ENCODE data around the gene RCAN3.

RCAN3 gene

DNA sequence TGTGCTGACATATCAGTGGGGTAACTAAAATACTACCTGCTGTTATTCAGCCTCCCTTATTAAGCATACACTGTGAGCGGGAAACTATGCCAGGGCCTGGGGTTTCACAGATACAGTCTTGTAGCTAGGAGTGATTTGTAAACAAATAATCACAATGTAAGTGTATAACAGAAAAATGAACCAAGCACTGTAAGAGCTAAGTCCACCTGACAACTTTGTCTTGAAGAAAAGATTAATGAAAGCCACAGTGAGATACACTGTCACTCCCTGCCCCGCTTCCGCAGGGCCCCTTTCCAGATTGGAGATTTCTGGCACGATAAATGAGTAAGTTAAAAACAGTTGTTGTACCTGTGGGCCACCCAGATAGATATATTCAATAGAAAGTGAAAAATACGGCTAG, 4.8 kb downstream of the RCAN3 start:
- TF ChIP-seq, protein P1, sequence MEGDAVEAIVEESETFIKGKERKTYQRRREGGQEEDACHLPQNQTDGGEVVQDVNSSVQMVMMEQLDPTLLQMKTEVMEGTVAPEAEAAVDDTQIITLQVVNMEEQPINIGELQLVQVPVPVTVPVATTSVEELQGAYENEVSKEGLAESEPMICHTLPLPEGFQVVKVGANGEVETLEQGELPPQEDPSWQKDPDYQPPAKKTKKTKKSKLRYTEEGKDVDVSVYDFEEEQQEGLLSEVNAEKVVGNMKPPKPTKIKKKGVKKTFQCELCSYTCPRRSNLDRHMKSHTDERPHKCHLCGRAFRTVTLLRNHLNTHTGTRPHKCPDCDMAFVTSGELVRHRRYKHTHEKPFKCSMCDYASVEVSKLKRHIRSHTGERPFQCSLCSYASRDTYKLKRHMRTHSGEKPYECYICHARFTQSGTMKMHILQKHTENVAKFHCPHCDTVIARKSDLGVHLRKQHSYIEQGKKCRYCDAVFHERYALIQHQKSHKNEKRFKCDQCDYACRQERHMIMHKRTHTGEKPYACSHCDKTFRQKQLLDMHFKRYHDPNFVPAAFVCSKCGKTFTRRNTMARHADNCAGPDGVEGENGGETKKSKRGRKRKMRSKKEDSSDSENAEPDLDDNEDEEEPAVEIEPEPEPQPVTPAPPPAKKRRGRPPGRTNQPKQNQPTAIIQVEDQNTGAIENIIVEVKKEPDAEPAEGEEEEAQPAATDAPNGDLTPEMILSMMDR (IDR thresholded peaks at IDR 0.05): no peak

DNA sequence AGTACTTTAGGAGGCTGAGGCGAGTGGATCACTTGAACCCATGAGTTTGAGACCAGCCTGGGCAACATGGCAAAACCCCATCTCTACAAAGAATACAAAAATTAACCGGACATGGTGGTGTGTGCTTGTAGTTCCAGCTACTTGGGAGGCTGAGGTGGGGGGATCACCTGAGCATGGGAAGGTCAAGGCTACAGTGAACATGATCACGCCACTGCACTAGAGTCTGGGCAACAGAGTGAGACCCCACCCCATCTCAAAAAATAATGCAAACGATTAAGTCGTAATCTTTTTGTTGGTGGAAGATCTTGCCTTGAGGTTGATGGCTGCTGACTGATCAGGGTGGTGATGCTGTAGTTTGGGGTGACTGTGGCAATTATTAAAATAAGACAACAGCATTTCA, 6.3 kb downstream of the RCAN3 start:
- TF ChIP-seq, protein P1 (IDR thresholded peaks at IDR 0.05): no peak

DNA sequence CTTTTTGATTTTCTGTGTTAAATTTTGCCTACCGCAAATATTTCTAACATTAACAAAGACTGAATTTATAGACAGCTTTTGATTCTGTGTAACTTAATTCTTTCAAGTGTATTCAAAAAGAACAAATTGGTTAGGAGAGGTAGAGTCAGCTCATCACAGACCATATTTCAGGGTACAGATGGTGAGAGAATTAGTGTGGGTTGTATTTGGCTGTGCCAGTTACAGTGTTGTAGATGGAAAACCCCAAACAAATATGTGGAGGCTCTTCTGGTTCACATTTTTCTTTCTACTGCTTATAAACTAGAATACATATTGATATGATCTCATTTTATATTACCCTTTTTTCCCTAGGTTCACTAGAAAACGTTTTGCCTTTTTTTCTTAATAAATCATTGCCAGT, 11.1 kb downstream of the RCAN3 start:
- TF ChIP-seq, protein P1 (IDR thresholded peaks at IDR 0.05): no peak

DNA sequence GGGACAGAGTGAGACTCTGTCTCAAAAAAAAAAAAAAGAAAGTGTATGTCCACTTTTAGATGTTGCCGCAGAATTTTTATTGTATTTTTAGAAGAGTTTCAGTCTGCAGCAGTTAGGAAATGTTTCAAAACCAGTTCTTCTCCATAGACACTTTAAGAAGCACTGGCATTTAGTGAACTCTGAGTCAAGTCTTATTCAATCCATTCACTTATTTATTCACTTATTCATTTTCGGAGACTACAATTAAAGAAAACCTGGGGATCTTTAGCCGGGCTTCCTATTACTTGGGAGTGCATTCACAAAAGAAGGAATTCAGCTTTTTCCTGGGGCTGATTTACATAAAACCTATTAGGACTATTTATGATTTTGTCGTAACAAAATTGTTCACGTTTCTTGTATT, 12.3 kb downstream of the RCAN3 start:
- TF ChIP-seq, protein P1 (IDR thresholded peaks at IDR 0.05): no peak

DNA sequence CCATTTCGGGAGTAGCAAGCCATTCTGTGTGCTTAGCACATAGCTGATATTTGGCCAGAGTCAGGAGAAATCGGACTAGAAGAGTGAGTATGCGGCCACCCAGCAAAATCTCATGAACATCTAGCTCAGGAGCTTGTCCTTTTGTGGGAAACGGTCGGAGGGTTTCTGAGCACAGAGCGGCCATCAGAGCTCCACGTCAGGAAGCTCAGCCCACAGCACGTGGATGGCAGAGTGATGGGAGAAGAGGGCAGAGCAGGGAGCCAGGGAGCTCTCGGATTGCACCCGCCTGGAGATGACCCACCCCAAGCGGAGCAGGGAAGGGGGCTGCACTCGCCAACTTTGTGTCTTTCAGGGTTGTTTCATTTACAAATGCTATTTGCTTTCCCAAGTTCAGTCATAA, 13.9 kb downstream of the RCAN3 start:
- TF ChIP-seq, protein P1 (IDR thresholded peaks at IDR 0.05): no peak

DNA sequence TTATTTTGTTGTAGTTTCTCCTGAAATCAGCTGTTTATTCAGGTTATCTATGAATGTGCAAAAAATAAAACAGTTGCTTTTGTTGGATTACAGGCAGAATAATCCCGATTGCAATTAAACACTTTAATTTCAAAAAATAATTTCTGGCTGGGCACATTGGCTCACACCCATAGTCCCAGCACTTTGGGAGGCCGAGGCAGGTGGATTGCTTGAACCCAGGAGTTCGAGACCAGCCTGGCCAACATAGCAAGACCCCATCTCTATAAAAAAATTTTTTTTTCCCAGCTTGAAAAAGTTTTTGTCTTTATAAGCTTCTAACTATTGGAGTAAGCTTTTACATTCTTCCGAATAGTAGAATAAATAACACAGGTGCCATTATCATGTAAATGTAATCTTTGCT, 15.3 kb downstream of the RCAN3 start:
- TF ChIP-seq, protein P1 (IDR thresholded peaks at IDR 0.05): no peak

DNA sequence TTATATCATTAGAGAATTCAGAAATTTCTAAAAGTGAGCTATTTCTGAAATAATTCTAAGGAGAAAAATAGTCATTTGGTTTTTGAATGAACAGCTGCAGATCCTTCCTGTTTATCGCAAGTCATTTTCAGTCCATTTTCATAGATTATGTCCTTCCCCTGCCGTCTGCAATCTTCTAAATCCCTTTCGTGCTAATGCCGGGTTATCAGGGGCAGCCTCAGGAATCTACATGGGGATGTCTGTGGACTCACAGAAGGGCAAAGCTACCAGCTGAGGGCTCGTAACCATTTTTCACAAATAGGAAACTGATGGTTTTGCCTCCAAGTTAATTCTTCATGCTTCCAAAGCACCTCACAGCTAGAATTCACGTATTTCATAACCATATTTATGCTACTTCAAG, 23.0 kb downstream of the RCAN3 start:
- TF ChIP-seq, protein P1 (IDR thresholded peaks at IDR 0.05): no peak

DNA sequence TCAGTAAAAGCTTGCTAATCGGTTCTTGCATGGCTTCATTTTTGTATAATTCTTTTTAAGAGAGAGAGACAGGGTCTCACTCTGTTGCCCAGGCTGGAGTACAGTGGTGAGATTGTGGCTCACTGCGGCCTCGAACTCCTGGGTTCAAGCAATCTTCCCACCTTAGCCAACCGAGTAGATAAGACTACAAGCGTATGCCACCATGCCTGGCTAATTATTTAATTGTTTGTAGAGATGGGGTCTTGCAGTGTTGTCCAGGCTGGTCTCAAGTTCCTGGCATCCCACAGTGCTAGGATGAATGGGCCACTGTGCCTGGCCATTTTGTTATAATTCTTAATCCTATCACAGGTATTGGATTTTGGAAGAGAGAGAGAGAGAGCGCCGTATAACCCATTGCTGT, 23.4 kb downstream of the RCAN3 start:
- TF ChIP-seq, protein P1 (IDR thresholded peaks at IDR 0.05): no peak

Measured in LNCAP (cell line).